HL-60 (cell line): ENCODE data around the gene LGR6.

Experiments
- DNase-seq, 2 experiments: peaks; one replicate each; pipeline ENCODE4 v3.0.0-alpha.2; 2010 to 2020; ENCODE audit warnings: low read depth in 1 of 2, low spot score in 1 of 2
- H3K27ac ChIP-seq: fragments of 250-450 bp; sonication (Bioruptor Pico); replicated peaks from 2 replicates; pipeline ENCODE4 v1.5.1; 2020; ENCODE audit warnings: mild to moderate bottlenecking, moderate library complexity
- H3K27me3 ChIP-seq: fragments of 250-450 bp; sonication (Bioruptor Pico); 2 replicates; pipeline ENCODE4 v1.5.1; 2021; ENCODE audit warnings: mild to moderate bottlenecking, moderate library complexity; ENCODE audit not compliant: insufficient read depth, poor library complexity, severe bottlenecking
- H3K4me3 ChIP-seq: replicated peaks from 2 replicates; pipeline ENCODE4 v1.5.1; 2011; ENCODE audit warnings: mild to moderate bottlenecking, control low read depth, low read length; ENCODE audit not compliant: insufficient read depth
- GABPA ChIP-seq: IDR thresholded peaks from 2 replicates; pipeline ENCODE4 v1.6.1; 2012; ENCODE audit warnings: low read depth
- POLR2AphosphoS5 ChIP-seq: IDR thresholded peaks from 2 replicates; pipeline ENCODE4 v1.6.1; 2012; ENCODE audit warnings: low read depth
- REST ChIP-seq: IDR thresholded peaks from 2 replicates; pipeline ENCODE4 v1.6.1; 2012; ENCODE audit warnings: low read depth; ENCODE audit not compliant: insufficient replicate concordance
- SPI1 ChIP-seq: IDR thresholded peaks from 2 replicates; pipeline ENCODE4 v1.6.1; 2012; ENCODE audit warnings: low read depth, mild to moderate bottlenecking, borderline replicate concordance
- TF ChIP-seq, protein P1 (sequence below): IDR thresholded peaks from one replicate; pipeline ENCODE4 v1.5.1; 2011; ENCODE audit warnings: low read length, control low read depth, inconsistent platforms; ENCODE audit not compliant: insufficient read depth

Gene LGR6

DNA sequence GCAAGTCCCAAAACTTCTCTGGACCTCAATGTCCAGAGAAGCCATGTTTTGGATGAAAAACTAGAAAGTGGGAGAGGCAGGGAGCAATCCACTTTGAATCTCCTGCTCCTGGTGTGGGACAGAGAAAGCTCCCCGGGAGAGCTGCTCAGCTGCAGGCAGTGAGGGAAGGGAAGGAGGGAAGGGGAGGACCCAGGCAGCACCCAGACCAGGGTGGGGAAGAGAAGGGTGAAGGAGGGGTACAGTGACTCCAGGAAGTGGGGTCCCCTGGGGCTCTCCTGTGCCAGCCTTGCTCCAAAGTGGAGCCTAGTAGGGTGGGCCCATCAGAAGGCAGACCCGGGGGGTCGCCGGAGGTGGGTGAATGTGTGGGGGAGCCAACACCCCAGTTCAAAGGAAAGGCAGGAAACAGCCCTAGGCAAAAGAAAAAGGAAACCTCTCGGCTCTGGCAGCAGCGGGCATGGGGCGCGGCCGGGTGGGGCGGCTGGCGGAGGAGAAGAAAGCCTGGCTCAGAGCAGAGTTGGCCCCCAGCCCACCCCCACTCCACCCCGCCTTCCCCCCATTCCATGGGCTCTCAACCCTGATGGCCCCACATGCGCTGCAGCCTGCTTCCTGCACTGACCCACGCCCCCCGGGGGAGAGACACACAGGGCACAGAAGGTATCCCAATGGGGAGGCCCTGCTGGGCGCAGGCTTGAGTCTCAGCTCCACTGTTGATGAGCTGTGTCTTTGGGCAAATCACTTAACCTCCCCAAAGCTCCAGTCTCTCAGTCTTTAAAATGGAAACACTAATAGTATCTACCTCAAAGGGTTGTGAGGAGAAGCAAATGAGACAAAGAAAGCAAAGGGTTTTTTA lies 5.7 kb downstream of the LGR6 start:
- H3K4me3 ChIP-seq = no peak overlapping the region
- TF ChIP-seq POLR2AphosphoS5 (no peak), GABPA (no peak), REST (no peak), SPI1 (no peak)
- TF ChIP-seq, protein P1, sequence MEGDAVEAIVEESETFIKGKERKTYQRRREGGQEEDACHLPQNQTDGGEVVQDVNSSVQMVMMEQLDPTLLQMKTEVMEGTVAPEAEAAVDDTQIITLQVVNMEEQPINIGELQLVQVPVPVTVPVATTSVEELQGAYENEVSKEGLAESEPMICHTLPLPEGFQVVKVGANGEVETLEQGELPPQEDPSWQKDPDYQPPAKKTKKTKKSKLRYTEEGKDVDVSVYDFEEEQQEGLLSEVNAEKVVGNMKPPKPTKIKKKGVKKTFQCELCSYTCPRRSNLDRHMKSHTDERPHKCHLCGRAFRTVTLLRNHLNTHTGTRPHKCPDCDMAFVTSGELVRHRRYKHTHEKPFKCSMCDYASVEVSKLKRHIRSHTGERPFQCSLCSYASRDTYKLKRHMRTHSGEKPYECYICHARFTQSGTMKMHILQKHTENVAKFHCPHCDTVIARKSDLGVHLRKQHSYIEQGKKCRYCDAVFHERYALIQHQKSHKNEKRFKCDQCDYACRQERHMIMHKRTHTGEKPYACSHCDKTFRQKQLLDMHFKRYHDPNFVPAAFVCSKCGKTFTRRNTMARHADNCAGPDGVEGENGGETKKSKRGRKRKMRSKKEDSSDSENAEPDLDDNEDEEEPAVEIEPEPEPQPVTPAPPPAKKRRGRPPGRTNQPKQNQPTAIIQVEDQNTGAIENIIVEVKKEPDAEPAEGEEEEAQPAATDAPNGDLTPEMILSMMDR = no peak
- DNase-seq = no peak
- peaks cover 26% of the 10 kb centered on the region for H3K27me3 ChIP-seq
- no peak overlapping the region for H3K27ac ChIP-seq

GRCh38 chr1:202200112-202200548 lies 6.5 kb downstream of the LGR6 start:
- no peak overlapping the region for H3K4me3 ChIP-seq
- H3K27ac ChIP-seq = no peak overlapping the region
- TF ChIP-seq, protein P1 = no peak
- no peak for TF ChIP-seq REST
- TF ChIP-seq GABPA = no peak
- no peak for TF ChIP-seq SPI1
- DNase-seq = no peak
- H3K27me3 ChIP-seq = peaks cover 22% of the 10 kb centered on the region

- Histone ChIP-seq H3K27me3 (peaks cover 17% of the 10 kb centered on the region), H3K4me3 (no peak overlapping the region), H3K27ac (no peak overlapping the region)
- TF ChIP-seq, protein P1 = no peak
- TF ChIP-seq POLR2AphosphoS5 (no peak), REST (no peak), GABPA (no peak), SPI1 (no peak)
- no peak for DNase-seq
Observed at GRCh38 chr1:202200669-202201068, 7.1 kb downstream of the LGR6 start.
